Neural progenitor cell (in vitro differentiated cells): Measurements from ENCODE around the gene CCDC184. TPM values are rescaled to one million over a fixed set of nuclear protein-coding genes. Genes with fewer than 3 reads are reported as not detected.
"Not testable (repeated sequence)": the region's sequence is repeated elsewhere in the genome, so short reads cannot be mapped to it uniquely, and the experiment has no call there.

Experiments
- DNase-seq: peaks from one replicate; pipeline ENCODE4 v3.0.0-alpha.2; 2016; ENCODE audit warnings: low spot score
- H2AFZ ChIP-seq: fragments of 200-600 bp; sonication (generic); replicated peaks from 2 replicates; pipeline ENCODE4 v1.6.1; 2016; ENCODE audit warnings: antibody characterized with exemption
- H3F3A ChIP-seq: fragments of 200-600 bp; sonication (generic); 2 replicates; pipeline ENCODE4 v1.6.1; 2016; ENCODE audit warnings: antibody characterized with exemption, low read depth
- H3K27ac ChIP-seq: fragments of 200-600 bp; sonication (generic); 2 replicates; pipeline ENCODE4 v1.5.1; 2016; ENCODE audit warnings: mild to moderate bottlenecking
- H3K27me3 ChIP-seq: fragments of 200-600 bp; sonication (generic); 2 replicates; pipeline ENCODE4 v1.6.1; 2016; ENCODE audit warnings: mild to moderate bottlenecking, moderate library complexity
- H3K36me3 ChIP-seq: fragments of 200-600 bp; sonication (generic); 2 replicates; pipeline ENCODE4 v1.5.1; 2016
- H3K4me1 ChIP-seq: fragments of 200-600 bp; sonication (generic); 2 replicates; pipeline ENCODE4 v1.6.1; 2016; ENCODE audit warnings: mixed run types
- H3K4me2 ChIP-seq: fragments of 200-600 bp; sonication (generic); 2 replicates; pipeline ENCODE4 v1.6.1; 2016
- H3K4me3 ChIP-seq: fragments of 200-600 bp; sonication (generic); 2 replicates; pipeline ENCODE4 v1.5.1; 2016
- H3K79me2 ChIP-seq: fragments of 200-600 bp; sonication (generic); 2 replicates; pipeline ENCODE4 v1.6.1; 2016; ENCODE audit warnings: low read depth
- H3K9ac ChIP-seq: fragments of 200-600 bp; sonication (generic); 2 replicates; pipeline ENCODE4 v1.6.1; 2016
- H3K9me3 ChIP-seq: fragments of 200-600 bp; sonication (generic); 2 replicates; pipeline ENCODE4 v1.5.1; 2016; ENCODE audit warnings: low read depth
- H4K20me1 ChIP-seq: fragments of 200-600 bp; sonication (generic); 2 replicates; pipeline ENCODE4 v1.6.1; 2016; ENCODE audit warnings: low read depth
- H3K27ac Mint-ChIP-seq: 3 replicates; pipeline ENCODE4 v1.8.0; 2021; ENCODE audit warnings: mixed read lengths
- H3K27me3 Mint-ChIP-seq: 2 replicates; pipeline ENCODE4 v1.8.0; 2022; ENCODE audit warnings: low read depth, mild to moderate bottlenecking, inconsistent platforms, moderate library complexity, mixed read lengths; ENCODE audit not compliant: insufficient read depth
- H3K36me3 Mint-ChIP-seq: 3 replicates; pipeline ENCODE4 v1.8.0; 2021; ENCODE audit warnings: mixed read lengths
- H3K4me1 Mint-ChIP-seq: 3 replicates; pipeline ENCODE4 v1.8.0; 2021; ENCODE audit warnings: mixed read lengths
- H3K4me3 Mint-ChIP-seq: 3 replicates; pipeline ENCODE4 v1.8.0; 2021; ENCODE audit warnings: mild to moderate bottlenecking, moderate library complexity, mixed read lengths
- H3K9me3 Mint-ChIP-seq: 3 replicates; pipeline ENCODE4 v1.8.0; 2020; ENCODE audit warnings: mixed read lengths
- EZH2 ChIP-seq: fragments of 200-600 bp; sonication (generic); IDR thresholded peaks from 2 replicates; pipeline ENCODE4 v1.6.1; 2017; ENCODE audit warnings: antibody characterized with exemption, mild to moderate bottlenecking, moderate library complexity
- EZH2phosphoT487 ChIP-seq: fragments of 200-600 bp; sonication (generic); IDR thresholded peaks from 2 replicates; pipeline ENCODE4 v1.6.1; 2017; ENCODE audit warnings: antibody characterized with exemption
- total RNA-seq: library from RNA; depleted of rRNA; stranded (reverse); fragments of >200 nt; gene quantifications from 2 replicates; pipeline ENCODE4 v1.2.3, GENCODE V29; 2015; ENCODE audit warnings: low replicate concordance
- TF ChIP-seq, protein P1 (sequence below): fragments of 200-600 bp; sonication (generic); IDR thresholded peaks from 2 replicates; pipeline ENCODE4 v1.5.1; 2017; ENCODE audit warnings: antibody characterized with exemption, mild to moderate bottlenecking

The CCDC184 gene
- total RNA-seq, 1 donor from 2014 or later = 0.28 TPM

GRCh38 chr12:48203192-48203591 is 19.7 kb downstream of the CCDC184 start, which contains the start of gene OR10AD1:
TSS of gene OR10AD1 (minus strand) at chr12:48203292. CDS start at chr12:48203292, 0 bp downstream.
- H3K27me3 Mint-ChIP-seq = no peaks in the 10 kb centered on the region

GRCh38 chr12:48209495-48209894 is 26.1 kb downstream of the CCDC184 start:
- not testable (repeated sequence) for H3K9me3 ChIP-seq, H3K27ac ChIP-seq, H3K79me2 ChIP-seq, H3K4me1 ChIP-seq, H3K4me2 ChIP-seq, H3K4me3 Mint-ChIP-seq, H2AFZ ChIP-seq, H3K4me3 ChIP-seq, H3K27me3 ChIP-seq, H3F3A ChIP-seq, DNase-seq, H3K4me1 Mint-ChIP-seq, H3K9ac ChIP-seq, H3K27ac Mint-ChIP-seq, H4K20me1 ChIP-seq, H3K36me3 ChIP-seq, H3K27me3 Mint-ChIP-seq
- Mint-ChIP-seq H3K36me3 (peaks cover 13% of the 10 kb centered on the region), H3K9me3 (peaks cover 29% of the 10 kb centered on the region)

More at GRCh38 chr12:48203192-48203591, 19.7 kb downstream of the CCDC184 start, which contains the start of gene OR10AD1:
- Histone ChIP-seq H3K4me3 (no peak within 1 kb of the TSS), H3K9ac (no peak within 1 kb of the TSS), H3K36me3 (no peaks in the 10 kb centered on the region), H3K9me3 (peaks cover 7% of the 10 kb centered on the region), H3K4me2 (no peak within 1 kb of the TSS), H3K27ac (no peak within 1 kb of the TSS), H3K4me1 (no peaks in the 10 kb centered on the region), H4K20me1 (no peaks in the 10 kb centered on the region), H3F3A (peaks cover 7% of the 10 kb centered on the region), H2AFZ (no peak within 1 kb of the TSS), H3K79me2 (no peaks in the 10 kb centered on the region), H3K27me3 (peaks cover 37% of the 10 kb centered on the region)
- Mint-ChIP-seq H3K9me3 (peaks cover 45% of the 10 kb centered on the region), H3K4me1 (peaks cover 6% of the 10 kb centered on the region), H3K4me3 (no peak within 1 kb of the TSS), H3K27ac (no peak within 1 kb of the TSS), H3K36me3 (peaks cover 27% of the 10 kb centered on the region)
- no peak for DNase-seq
- TF ChIP-seq EZH2phosphoT487 (no peak), EZH2 (no peak)
- TF ChIP-seq, protein P1, sequence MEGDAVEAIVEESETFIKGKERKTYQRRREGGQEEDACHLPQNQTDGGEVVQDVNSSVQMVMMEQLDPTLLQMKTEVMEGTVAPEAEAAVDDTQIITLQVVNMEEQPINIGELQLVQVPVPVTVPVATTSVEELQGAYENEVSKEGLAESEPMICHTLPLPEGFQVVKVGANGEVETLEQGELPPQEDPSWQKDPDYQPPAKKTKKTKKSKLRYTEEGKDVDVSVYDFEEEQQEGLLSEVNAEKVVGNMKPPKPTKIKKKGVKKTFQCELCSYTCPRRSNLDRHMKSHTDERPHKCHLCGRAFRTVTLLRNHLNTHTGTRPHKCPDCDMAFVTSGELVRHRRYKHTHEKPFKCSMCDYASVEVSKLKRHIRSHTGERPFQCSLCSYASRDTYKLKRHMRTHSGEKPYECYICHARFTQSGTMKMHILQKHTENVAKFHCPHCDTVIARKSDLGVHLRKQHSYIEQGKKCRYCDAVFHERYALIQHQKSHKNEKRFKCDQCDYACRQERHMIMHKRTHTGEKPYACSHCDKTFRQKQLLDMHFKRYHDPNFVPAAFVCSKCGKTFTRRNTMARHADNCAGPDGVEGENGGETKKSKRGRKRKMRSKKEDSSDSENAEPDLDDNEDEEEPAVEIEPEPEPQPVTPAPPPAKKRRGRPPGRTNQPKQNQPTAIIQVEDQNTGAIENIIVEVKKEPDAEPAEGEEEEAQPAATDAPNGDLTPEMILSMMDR = no peak

GRCh38 chr12:48216785-48217184 is 33.3 kb downstream of the CCDC184 start:
- Histone ChIP-seq H3K9me3 (no peaks in the 10 kb centered on the region), H3K79me2 (no peaks in the 10 kb centered on the region), H3K27me3 (peaks cover 17% of the 10 kb centered on the region), H3K4me1 (no peaks in the 10 kb centered on the region), H3K9ac (no peak overlapping the region), H3K4me3 (no peak overlapping the region), H3K27ac (no peak overlapping the region), H3F3A (no peaks in the 10 kb centered on the region), H3K4me2 (no peak overlapping the region), H2AFZ (peak overlapping the region; percentile 12), H4K20me1 (no peaks in the 10 kb centered on the region), H3K36me3 (no peaks in the 10 kb centered on the region)
- H3K27ac Mint-ChIP-seq = no peak overlapping the region
- H3K9me3 Mint-ChIP-seq = no peaks in the 10 kb centered on the region
- H3K4me3 Mint-ChIP-seq = no peak overlapping the region
- no peaks in the 10 kb centered on the region for H3K27me3 Mint-ChIP-seq
- DNase-seq = no peak
- H3K4me1 Mint-ChIP-seq = no peaks in the 10 kb centered on the region
- H3K36me3 Mint-ChIP-seq = no peaks in the 10 kb centered on the region
- TF ChIP-seq, protein P1 = no peak
- no peak for TF ChIP-seq EZH2
- TF ChIP-seq EZH2phosphoT487 = no peak

DNA sequence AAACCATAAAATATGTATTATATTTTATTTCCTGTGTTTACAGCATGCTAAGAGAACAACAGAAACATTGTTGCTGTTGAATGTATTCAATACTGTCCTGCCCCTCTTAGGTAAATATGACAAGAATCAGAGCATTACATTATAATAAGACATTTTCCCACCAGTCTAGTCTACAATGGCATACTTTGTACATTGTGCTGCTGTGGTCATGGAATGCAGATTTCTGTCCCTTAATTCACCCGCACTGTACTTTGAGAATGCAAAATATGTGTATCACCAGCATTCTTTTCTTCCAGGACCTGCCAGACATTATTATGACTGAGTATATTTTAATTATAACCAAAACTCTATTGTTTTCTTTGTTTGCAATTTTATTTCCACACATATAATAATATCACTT is 36.2 kb downstream of the CCDC184 start:
- Histone ChIP-seq H4K20me1 (no peaks in the 10 kb centered on the region), H3K79me2 (no peaks in the 10 kb centered on the region), H3K36me3 (no peaks in the 10 kb centered on the region), H3K9ac (no peak overlapping the region), H2AFZ (no peak overlapping the region), H3K27ac (no peak overlapping the region), H3K9me3 (no peaks in the 10 kb centered on the region), H3F3A (no peaks in the 10 kb centered on the region), H3K4me1 (no peaks in the 10 kb centered on the region), H3K4me3 (no peak overlapping the region), H3K4me2 (no peak overlapping the region), H3K27me3 (peaks cover 12% of the 10 kb centered on the region)
- H3K27me3 Mint-ChIP-seq = no peaks in the 10 kb centered on the region
- H3K36me3 Mint-ChIP-seq = no peaks in the 10 kb centered on the region
- H3K4me3 Mint-ChIP-seq = no peak overlapping the region
- TF ChIP-seq EZH2 (no peak), EZH2phosphoT487 (no peak)
- TF ChIP-seq, protein P1 = no peak
- no peak for DNase-seq
- no peaks in the 10 kb centered on the region for H3K9me3 Mint-ChIP-seq
- H3K27ac Mint-ChIP-seq = no peak overlapping the region
- no peaks in the 10 kb centered on the region for H3K4me1 Mint-ChIP-seq
